Measurements from ENCODE around the gene PRKAB2.

- TF ChIP-seq, protein P1, sequence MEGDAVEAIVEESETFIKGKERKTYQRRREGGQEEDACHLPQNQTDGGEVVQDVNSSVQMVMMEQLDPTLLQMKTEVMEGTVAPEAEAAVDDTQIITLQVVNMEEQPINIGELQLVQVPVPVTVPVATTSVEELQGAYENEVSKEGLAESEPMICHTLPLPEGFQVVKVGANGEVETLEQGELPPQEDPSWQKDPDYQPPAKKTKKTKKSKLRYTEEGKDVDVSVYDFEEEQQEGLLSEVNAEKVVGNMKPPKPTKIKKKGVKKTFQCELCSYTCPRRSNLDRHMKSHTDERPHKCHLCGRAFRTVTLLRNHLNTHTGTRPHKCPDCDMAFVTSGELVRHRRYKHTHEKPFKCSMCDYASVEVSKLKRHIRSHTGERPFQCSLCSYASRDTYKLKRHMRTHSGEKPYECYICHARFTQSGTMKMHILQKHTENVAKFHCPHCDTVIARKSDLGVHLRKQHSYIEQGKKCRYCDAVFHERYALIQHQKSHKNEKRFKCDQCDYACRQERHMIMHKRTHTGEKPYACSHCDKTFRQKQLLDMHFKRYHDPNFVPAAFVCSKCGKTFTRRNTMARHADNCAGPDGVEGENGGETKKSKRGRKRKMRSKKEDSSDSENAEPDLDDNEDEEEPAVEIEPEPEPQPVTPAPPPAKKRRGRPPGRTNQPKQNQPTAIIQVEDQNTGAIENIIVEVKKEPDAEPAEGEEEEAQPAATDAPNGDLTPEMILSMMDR (IDR thresholded peaks at IDR 0.05): no peak
- no peak for TF ChIP-seq EZH2 (IDR thresholded peaks at IDR 0.05; ENCODE audit: borderline replicate concordance, insufficient read depth, low read depth, low read length, poor library complexity, severe bottlenecking)
Measured at GRCh38 chr1:147207192-147207591, 34.9 kb upstream of the PRKAB2 start.
